A549 (cell line): ENCODE measurements around the gene ABCF2. TPM values are rescaled to one million over a fixed set of nuclear protein-coding genes. Genes with fewer than 3 reads are reported as not detected.

Experiments used
- ATAC-seq, 2 experiments: fragments of 200-7000 bp in 1 of 2; fragments of >200 bp in 1 of 2; cut with Nextera tagmentation in 1 of 2; cut with Tn5 transposase in 1 of 2; 3 replicates each; pipeline versions ENCODE4 v1.8.0 to v1.9.1; 2018 to 2020; ENCODE audit warnings: mild to moderate bottlenecking in 1 of 2, moderate library complexity in 1 of 2
- CTCF ChIA-PET: fragments of 300-600 bp; sonication (Branson Sonifier 250); formaldehyde crosslinking; extraction: SDS; loops from one replicate; lab custom pipeline; 2021; ENCODE audit warnings: antibody characterized with exemption, inconsistent platforms; lab: Yijun Ruan, JAX
- POLR2A ChIA-PET: fragments of 350-600 bp; formaldehyde crosslinking; extraction: SDS; loops from one replicate; lab custom pipeline; 2021; ENCODE audit warnings: antibody characterized with exemption, inconsistent platforms; lab: Yijun Ruan, JAX
- DNase-seq, 2 experiments: peaks; one replicate each; pipeline versions ENCODE4 v3.0.0 to v3.0.0-alpha.2; 2011 to 2016; ENCODE audit warnings: low read depth in 1 of 2, low spot score in 1 of 2
- FAIRE-seq: peaks from 2 replicates; lab custom pipeline; 2011; peaks lifted over from hg19 to GRCh38; lab: Jason Lieb, UNC
- H3K27ac ChIP-seq, 2 experiments: fragments of >200 bp; sonication (Bioruptor Twin); formaldehyde crosslinking; 3 replicates each; pipeline ENCODE4 v1.5.1; 2016 to 2017
- H3K4me1 ChIP-seq: fragments of >200 bp; sonication (Bioruptor Twin); formaldehyde crosslinking; 3 replicates; pipeline ENCODE4 v1.6.1; 2016
- H3K4me2 ChIP-seq: fragments of >200 bp; sonication (Bioruptor Twin); formaldehyde crosslinking; 3 replicates; pipeline ENCODE4 v1.6.1; 2016
- H3K4me3 ChIP-seq: fragments of >200 bp; sonication (Bioruptor Twin); formaldehyde crosslinking; 3 replicates; pipeline ENCODE4 v1.5.1; 2016
- H3K9me3 ChIP-seq: fragments of >200 bp; sonication (Bioruptor Twin); formaldehyde crosslinking; 3 replicates; pipeline ENCODE4 v1.6.1; 2016
- BHLHE40 ChIP-seq: IDR thresholded peaks from 2 replicates; pipeline ENCODE4 v1.6.1; 2012; ENCODE audit warnings: low read depth, low read length, inconsistent platforms
- CEBPB ChIP-seq, 2 experiments: fragments of >200 bp in 1 of 2; sonication (Bioruptor Twin) in 1 of 2; formaldehyde crosslinking in 1 of 2; IDR thresholded peaks; 2 replicates each; pipeline ENCODE4 v1.6.1; 2012 to 2016
- CHD4 ChIP-seq: fragments of 200-600 bp; sonication (generic); IDR thresholded peaks from 2 replicates; pipeline ENCODE4 v1.6.1; 2016; ENCODE audit warnings: antibody characterized with exemption, mild to moderate bottlenecking, borderline replicate concordance
- EP300 ChIP-seq, 2 experiments: fragments of >200 bp; sonication (Bioruptor Twin); formaldehyde crosslinking; IDR thresholded peaks; 2 replicates in 1 of 2; 3 replicates in 1 of 2; pipeline ENCODE4 v1.6.1; 2016 to 2017
- ESRRA ChIP-seq: fragments of 150-350 bp; IDR thresholded peaks from 2 replicates; pipeline ENCODE4 v1.6.1; 2014; ENCODE audit warnings: mild to moderate bottlenecking, low read length, borderline replicate concordance
- FOSL2 ChIP-seq, 2 experiments: fragments of 450-650 bp in 1 of 2; fragments of >200 bp in 1 of 2; sonication (Bioruptor Twin) in 1 of 2; formaldehyde crosslinking; IDR thresholded peaks; 2 replicates each; pipeline versions ENCODE4 v1.5.0 to v1.6.1; 2016 to 2020; ENCODE audit warnings: mild to moderate bottlenecking in 1 of 2, moderate library complexity in 1 of 2
- FOXS1 ChIP-seq: fragments of 250-450 bp; sonication (Bioruptor Pico); IDR thresholded peaks from 2 replicates; pipeline ENCODE4 v1.5.0; 2020; ENCODE audit warnings: mild to moderate bottlenecking, moderate library complexity
- HOXA7 ChIP-seq: fragments of 250-450 bp; sonication (Bioruptor Pico); IDR thresholded peaks from 2 replicates; pipeline ENCODE4 v1.5.0; 2020; ENCODE audit warnings: mild to moderate bottlenecking, moderate library complexity
- HOXB13 ChIP-seq: fragments of 250-450 bp; sonication (Bioruptor Pico); IDR thresholded peaks from 2 replicates; pipeline ENCODE4 v1.5.0; 2020; ENCODE audit warnings: low read depth, mild to moderate bottlenecking, moderate library complexity
- JUN ChIP-seq, 2 experiments: fragments of >200 bp; sonication (Bioruptor Twin); formaldehyde crosslinking; IDR thresholded peaks; 2 replicates in 1 of 2; 3 replicates in 1 of 2; pipeline ENCODE4 v1.6.1; 2016 to 2017
- JUNB ChIP-seq: fragments of >200 bp; sonication (Bioruptor Twin); formaldehyde crosslinking; IDR thresholded peaks from 2 replicates; pipeline ENCODE4 v1.6.1; 2016
- KDM5A ChIP-seq: fragments of 200-600 bp; sonication (generic); IDR thresholded peaks from 2 replicates; pipeline ENCODE4 v1.6.1; 2016; ENCODE audit warnings: antibody characterized with exemption, mild to moderate bottlenecking
- MAFK ChIP-seq: fragments of 450-650 bp; IDR thresholded peaks from 2 replicates; pipeline ENCODE4 v1.6.1; 2014; ENCODE audit not compliant: partially characterized antibody
- MAX ChIP-seq: IDR thresholded peaks from 2 replicates; pipeline ENCODE4 v1.6.1; 2012
- MYC ChIP-seq: IDR thresholded peaks from 2 replicates; pipeline ENCODE4 v1.6.1; 2012; ENCODE audit warnings: mild to moderate bottlenecking, inconsistent platforms, low read length, improper control_type of control experiment, borderline replicate concordance
- NFE2L2 ChIP-seq: fragments of 150-350 bp; conservative IDR thresholded peaks from 2 replicates; pipeline ENCODE4 v1.6.1; 2014; ENCODE audit warnings: low read length
- RARB ChIP-seq: fragments of 250-450 bp; sonication (Bioruptor Pico); IDR thresholded peaks from 2 replicates; pipeline ENCODE4 v1.8.0; 2021; ENCODE audit warnings: mild to moderate bottlenecking, moderate library complexity
- RNF2 ChIP-seq: fragments of 200-600 bp; sonication (generic); IDR thresholded peaks from 2 replicates; pipeline ENCODE4 v1.6.1; 2016; ENCODE audit warnings: low read depth, mild to moderate bottlenecking, antibody characterized with exemption, moderate library complexity, borderline replicate concordance
- SMC3 ChIP-seq: fragments of >200 bp; sonication (Bioruptor Twin); formaldehyde crosslinking; IDR thresholded peaks from 3 replicates; pipeline ENCODE4 v1.6.1; 2018; ENCODE audit warnings: inconsistent platforms
- SREBF2 ChIP-seq: fragments of 450-650 bp; IDR thresholded peaks from 2 replicates; pipeline ENCODE4 v1.6.1; 2014; ENCODE audit warnings: mild to moderate bottlenecking, moderate library complexity
- TP53 ChIP-seq: fragments of 250-450 bp; sonication (Bioruptor Pico); IDR thresholded peaks from 2 replicates; pipeline ENCODE4 v1.5.0; 2021; ENCODE audit warnings: mild to moderate bottlenecking, moderate library complexity
- ZC3H11A ChIP-seq: fragments of 450-650 bp; IDR thresholded peaks from 2 replicates; pipeline ENCODE4 v1.6.1; 2014; ENCODE audit warnings: antibody characterized with exemption, mild to moderate bottlenecking
- ZFP36 ChIP-seq: fragments of 450-650 bp; IDR thresholded peaks from 2 replicates; pipeline ENCODE4 v1.6.1; 2014; ENCODE audit warnings: borderline replicate concordance; ENCODE audit not compliant: partially characterized antibody
- ZNF302 ChIP-seq: fragments of 250-450 bp; sonication (Bioruptor Pico); IDR thresholded peaks from 2 replicates; pipeline ENCODE4 v1.9.0; 2021; ENCODE audit warnings: inconsistent platforms, mild to moderate bottlenecking, moderate library complexity
- WGBS: methylation state at CpG from one replicate; pipeline ENCODE4 v1.1.6; 2017; ENCODE audit errors: missing lambda C conversion rate; 5-methylcytosine and 5-hydroxymethylcytosine counted together
- polyA plus RNA-seq, 4 experiments: library from polyadenylated mRNA; depleted of rRNA in 3 of 4; stranded (reverse); fragments of >200 nt; fragmentation: RNase III in 1 of 4; extraction: RNeasy Plus Mini Kit Qiagen cat#74134 plus additional on column Dnase treatment in 1 of 4; gene quantifications; 2 replicates in 3 of 4; 3 replicates in 1 of 4; pipeline ENCODE4 v1.2.3, GENCODE V29; 2011 to 2017
- TF ChIP-seq, protein P1 (sequence below): fragments of >200 bp; sonication (Bioruptor Twin); formaldehyde crosslinking; IDR thresholded peaks from 3 replicates; pipeline ENCODE4 v1.5.1; 2016

The ABCF2 gene
- polyA plus RNA-seq, 2 of the 4 experiments (the other 2 are of a cell fraction), result 47.8 to 70.9 TPM

DNA sequence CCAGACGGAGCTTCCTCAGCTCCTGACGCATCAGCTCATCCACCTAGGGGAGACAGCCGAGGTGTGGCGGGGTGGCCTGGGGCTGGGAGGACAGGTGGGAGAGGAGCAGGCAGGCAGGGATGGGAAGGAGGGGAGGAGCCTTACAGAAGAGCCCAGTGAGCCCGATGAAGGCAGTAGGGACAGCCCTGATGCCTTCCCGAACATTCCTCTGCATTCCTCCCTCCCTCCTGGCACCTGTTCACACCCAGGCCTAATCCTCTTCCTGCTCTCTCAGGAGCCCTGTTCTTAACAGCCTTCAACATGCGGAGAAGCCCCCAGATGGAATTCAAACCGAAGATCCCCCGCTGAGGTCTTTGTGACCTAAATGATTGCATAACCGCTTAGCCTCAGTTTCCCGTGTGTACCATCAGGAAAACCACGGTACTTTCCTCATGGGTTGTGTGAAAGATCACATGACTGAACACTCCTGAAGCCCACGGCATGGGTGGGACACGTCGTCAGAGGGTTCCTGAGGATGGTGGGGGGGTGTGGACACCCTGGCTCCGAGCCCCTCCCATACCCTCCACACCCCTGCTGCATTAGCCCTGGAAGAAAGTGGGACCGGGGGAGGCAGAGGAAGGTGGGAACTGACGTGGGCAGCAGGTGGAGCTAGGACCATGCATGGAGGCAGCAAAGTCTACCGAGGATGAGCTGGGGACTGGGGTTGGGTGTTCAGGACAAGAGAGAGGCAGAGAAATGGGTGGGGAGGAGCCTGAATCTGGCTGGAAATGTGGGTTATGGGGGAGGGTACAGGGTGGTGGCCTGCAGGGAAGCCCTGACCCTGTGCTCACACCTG lies 31.2 kb downstream of the ABCF2 start (continued):
- TF ChIP-seq SMC3 (no peak), JUN (IDR thresholded peaks at IDR 0.05) (no peak), ZFP36 (no peak), CEBPB (IDR thresholded peaks at IDR 0.05) (no peak), BHLHE40 (no peak), CHD4 (no peak), KDM5A (no peak), HOXB13 (CRISPR knock-in tag) (no peak), MYC (no peak), SREBF2 (no peak), MAFK (no peak), ESRRA (no peak)
- TF ChIP-seq, protein P1, sequence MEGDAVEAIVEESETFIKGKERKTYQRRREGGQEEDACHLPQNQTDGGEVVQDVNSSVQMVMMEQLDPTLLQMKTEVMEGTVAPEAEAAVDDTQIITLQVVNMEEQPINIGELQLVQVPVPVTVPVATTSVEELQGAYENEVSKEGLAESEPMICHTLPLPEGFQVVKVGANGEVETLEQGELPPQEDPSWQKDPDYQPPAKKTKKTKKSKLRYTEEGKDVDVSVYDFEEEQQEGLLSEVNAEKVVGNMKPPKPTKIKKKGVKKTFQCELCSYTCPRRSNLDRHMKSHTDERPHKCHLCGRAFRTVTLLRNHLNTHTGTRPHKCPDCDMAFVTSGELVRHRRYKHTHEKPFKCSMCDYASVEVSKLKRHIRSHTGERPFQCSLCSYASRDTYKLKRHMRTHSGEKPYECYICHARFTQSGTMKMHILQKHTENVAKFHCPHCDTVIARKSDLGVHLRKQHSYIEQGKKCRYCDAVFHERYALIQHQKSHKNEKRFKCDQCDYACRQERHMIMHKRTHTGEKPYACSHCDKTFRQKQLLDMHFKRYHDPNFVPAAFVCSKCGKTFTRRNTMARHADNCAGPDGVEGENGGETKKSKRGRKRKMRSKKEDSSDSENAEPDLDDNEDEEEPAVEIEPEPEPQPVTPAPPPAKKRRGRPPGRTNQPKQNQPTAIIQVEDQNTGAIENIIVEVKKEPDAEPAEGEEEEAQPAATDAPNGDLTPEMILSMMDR, result no peak

DNA sequence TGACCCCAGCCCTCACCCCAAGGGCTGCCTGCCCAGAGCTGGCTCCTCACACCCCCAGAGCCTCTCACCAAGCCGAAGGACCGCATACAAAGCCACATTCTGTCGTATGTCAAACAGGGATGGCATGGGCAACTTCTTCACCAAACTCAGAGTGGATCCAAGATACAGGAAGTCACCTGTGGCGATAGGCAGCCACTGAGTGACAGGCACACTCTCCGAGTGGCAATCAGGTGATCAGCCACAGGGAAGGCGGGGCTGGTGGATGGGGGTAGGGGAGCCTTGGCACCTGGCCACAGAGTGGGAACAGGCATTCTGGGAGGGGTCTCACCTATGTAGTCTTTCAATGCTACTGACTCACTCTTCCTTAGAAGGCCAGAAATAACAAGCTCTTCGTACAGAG lies 32.8 kb downstream of the ABCF2 start:
- Histone ChIP-seq H3K9me3 (no peaks in the 10 kb centered on the region), H3K4me3 (no peak overlapping the region), H3K4me1 (no peaks in the 10 kb centered on the region), H3K27ac (no peak overlapping the region), H3K4me2 (no peak overlapping the region)
- CTCF ChIA-PET, result interaction anchor here (0.6 to 1.4 kb wide), 2 partner anchors 66 to 70 kb away, joined by 3 to 4 read pairs; no protein-coding TSS in a partner anchor
- POLR2A ChIA-PET, result no interaction called here
- TF ChIP-seq EP300 (IDR thresholded peaks at IDR 0.05), result no peak
- TF ChIP-seq NFE2L2, result no peak
- no peak for TF ChIP-seq KDM5A
- TF ChIP-seq CHD4, result no peak
- no peak for TF ChIP-seq MAFK
- TF ChIP-seq RARB (CRISPR knock-in tag), result no peak
- TF ChIP-seq JUNB, result no peak
- TF ChIP-seq FOXS1 (CRISPR knock-in tag), result no peak
- no peak for TF ChIP-seq ZNF302 (CRISPR knock-in tag)
- no peak for TF ChIP-seq MYC
- no peak for TF ChIP-seq TP53 (CRISPR knock-in tag)
- TF ChIP-seq FOSL2 (IDR thresholded peaks at IDR 0.05), result no peak
- no peak for TF ChIP-seq FOSL2 (CRISPR knock-in tag; IDR thresholded peaks at IDR 0.05)
- TF ChIP-seq HOXA7, result no peak
- TF ChIP-seq MAX, result no peak
- no peak for TF ChIP-seq RNF2
- TF ChIP-seq, protein P1, result no peak
- TF ChIP-seq ZC3H11A, result no peak
- no peak for ATAC-seq
- 42% methylated on average over 7 of the region's 7 CpGs for WGBS
- no peak for FAIRE-seq
- DNase-seq, result no peak
